Ishikawa (cell line): ENCODE results near the gene BCL2L15.

Experiments used
- EP300 ChIP-seq: IDR thresholded peaks from 2 replicates; pipeline ENCODE4 v1.6.1; 2012; ENCODE audit warnings: borderline replicate concordance
- MAX ChIP-seq: IDR thresholded peaks from 2 replicates; pipeline ENCODE4 v1.6.1; 2012
- NFIC ChIP-seq: IDR thresholded peaks from 2 replicates; pipeline ENCODE4 v1.6.1; 2012
- RAD21 ChIP-seq: IDR thresholded peaks from 2 replicates; pipeline ENCODE4 v1.6.1; 2012; ENCODE audit warnings: low read depth
- TAF1 ChIP-seq: IDR thresholded peaks from 2 replicates; pipeline ENCODE4 v1.6.1; 2012; ENCODE audit warnings: low read depth, mild to moderate bottlenecking

GRCh38 chr1:113850127-113850796, 37.1 kb downstream of the BCL2L15 start:
- TF ChIP-seq NFIC (no peak), TAF1 (no peak), MAX (no peak), RAD21 (no peak), EP300 (no peak)
